Measurements from ENCODE around the gene LIX1.

Gene LIX1

DNA sequence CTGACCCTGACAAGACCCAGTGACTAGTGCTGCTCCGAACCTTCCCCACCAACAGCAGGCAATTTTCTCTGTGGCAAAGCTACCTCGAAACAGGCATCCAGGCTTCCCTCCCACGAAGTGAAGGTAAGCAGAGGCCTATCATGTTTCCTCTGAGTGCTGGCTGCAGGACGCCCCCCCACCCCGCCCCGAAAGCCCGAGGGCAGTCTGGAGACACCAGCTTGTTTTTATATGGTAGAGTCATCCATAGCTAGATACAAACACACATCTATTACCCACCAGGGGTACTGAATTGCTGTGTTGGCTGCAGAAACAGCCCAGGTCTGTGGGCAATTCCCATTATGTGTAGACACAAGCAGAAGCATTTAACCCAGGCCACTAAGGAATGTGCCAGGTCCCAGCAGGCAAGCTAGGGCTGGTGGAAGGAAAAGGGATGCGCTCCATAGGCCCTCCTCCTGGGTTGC, 40.4 kb downstream of the LIX1 start (continued):
- TF ChIP-seq ZBTB49 (tag by site-specific recombination; IDR thresholded peaks at IDR 0.05; ENCODE audit: low read depth) (no peak), ZNF76 (tag by site-specific recombination; IDR thresholded peaks at IDR 0.05; ENCODE audit: borderline replicate concordance, low read depth) (no peak)

- no peak for TF ChIP-seq BCL11B (tag by site-specific recombination; IDR thresholded peaks at IDR 0.05; ENCODE audit: low read depth)
- no peak for TF ChIP-seq ZNF623 (tag by site-specific recombination; IDR thresholded peaks at IDR 0.05)
- TF ChIP-seq, protein P1, sequence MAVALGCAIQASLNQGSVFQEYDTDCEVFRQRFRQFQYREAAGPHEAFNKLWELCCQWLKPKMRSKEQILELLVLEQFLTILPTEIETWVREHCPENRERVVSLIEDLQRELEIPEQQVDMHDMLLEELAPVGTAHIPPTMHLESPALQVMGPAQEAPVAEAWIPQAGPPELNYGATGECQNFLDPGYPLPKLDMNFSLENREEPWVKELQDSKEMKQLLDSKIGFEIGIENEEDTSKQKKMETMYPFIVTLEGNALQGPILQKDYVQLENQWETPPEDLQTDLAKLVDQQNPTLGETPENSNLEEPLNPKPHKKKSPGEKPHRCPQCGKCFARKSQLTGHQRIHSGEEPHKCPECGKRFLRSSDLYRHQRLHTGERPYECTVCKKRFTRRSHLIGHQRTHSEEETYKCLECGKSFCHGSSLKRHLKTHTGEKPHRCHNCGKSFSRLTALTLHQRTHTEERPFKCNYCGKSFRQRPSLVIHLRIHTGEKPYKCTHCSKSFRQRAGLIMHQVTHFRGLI (tag by site-specific recombination; IDR thresholded peaks at IDR 0.05): peak; percentile 83; the same call in 1 of the 2 replicates
- TF ChIP-seq, protein P2, sequence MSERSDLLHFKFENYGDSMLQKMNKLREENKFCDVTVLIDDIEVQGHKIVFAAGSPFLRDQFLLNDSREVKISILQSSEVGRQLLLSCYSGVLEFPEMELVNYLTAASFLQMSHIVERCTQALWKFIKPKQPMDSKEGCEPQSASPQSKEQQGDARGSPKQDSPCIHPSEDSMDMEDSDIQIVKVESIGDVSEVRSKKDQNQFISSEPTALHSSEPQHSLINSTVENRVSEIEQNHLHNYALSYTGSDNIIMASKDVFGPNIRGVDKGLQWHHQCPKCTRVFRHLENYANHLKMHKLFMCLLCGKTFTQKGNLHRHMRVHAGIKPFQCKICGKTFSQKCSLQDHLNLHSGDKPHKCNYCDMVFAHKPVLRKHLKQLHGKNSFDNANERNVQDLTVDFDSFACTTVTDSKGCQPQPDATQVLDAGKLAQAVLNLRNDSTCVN (tag by site-specific recombination; optimal IDR thresholded peaks at IDR 0.05): no peak
- TF ChIP-seq, protein P3, sequence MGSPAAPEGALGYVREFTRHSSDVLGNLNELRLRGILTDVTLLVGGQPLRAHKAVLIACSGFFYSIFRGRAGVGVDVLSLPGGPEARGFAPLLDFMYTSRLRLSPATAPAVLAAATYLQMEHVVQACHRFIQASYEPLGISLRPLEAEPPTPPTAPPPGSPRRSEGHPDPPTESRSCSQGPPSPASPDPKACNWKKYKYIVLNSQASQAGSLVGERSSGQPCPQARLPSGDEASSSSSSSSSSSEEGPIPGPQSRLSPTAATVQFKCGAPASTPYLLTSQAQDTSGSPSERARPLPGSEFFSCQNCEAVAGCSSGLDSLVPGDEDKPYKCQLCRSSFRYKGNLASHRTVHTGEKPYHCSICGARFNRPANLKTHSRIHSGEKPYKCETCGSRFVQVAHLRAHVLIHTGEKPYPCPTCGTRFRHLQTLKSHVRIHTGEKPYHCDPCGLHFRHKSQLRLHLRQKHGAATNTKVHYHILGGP (tag by site-specific recombination; IDR thresholded peaks at IDR 0.05): peak; percentile 18; the same call in 1 of the 2 replicates
- no peak for TF ChIP-seq YY1 (tag by site-specific recombination; IDR thresholded peaks at IDR 0.05)
- no peak for TF ChIP-seq ZNF391 (tag by site-specific recombination; IDR thresholded peaks at IDR 0.05; ENCODE audit: borderline replicate concordance, low read depth)
- no peak for TF ChIP-seq ZNF16 (tag by site-specific recombination; IDR thresholded peaks at IDR 0.05; ENCODE audit: low read depth)
- Histone ChIP-seq H3K4me3 (ENCODE audit: low read depth, low read length) (no peak overlapping the region), H3K36me3 (ENCODE audit: control insufficient read depth in 2 of 2, insufficient read depth in 1 of 2, low read length in 2 of 2) (no peaks in the 10 kb centered on the region), H3K4me1 (ENCODE audit: control insufficient read depth, insufficient read depth, low read length) (peaks cover 17% of the 10 kb centered on the region), H3K27ac (ENCODE audit: extremely low read depth, low read depth, low read length) (peak overlapping the region; percentile 14; the same call in 1 of the 2 replicates), H3K9me3 (ENCODE audit: control insufficient read depth, insufficient read depth, low read depth, low read length) (no peaks in the 10 kb centered on the region)
- POLR2A ChIA-PET: no interaction called here
- CTCF ChIA-PET: no interaction called here
Observed at GRCh38 chr5:97101189-97101910, 41.1 kb downstream of the LIX1 start.

- ChIA-PET POLR2A (no interaction called here), CTCF (no interaction called here)
- H3K27ac ChIP-seq (ENCODE audit: extremely low read depth, low read depth, low read length): no peak overlapping the region
- TF ChIP-seq ZNF2 (tag by site-specific recombination; IDR thresholded peaks at IDR 0.05) (no peak), ZBTB17 (tag by site-specific recombination; IDR thresholded peaks at IDR 0.05) (peak; percentile 41; the same call in 1 of the 2 replicates)
- no peaks in the 10 kb centered on the region for H3K9me3 ChIP-seq (ENCODE audit: control insufficient read depth, insufficient read depth, low read depth, low read length)
- H3K4me1 ChIP-seq (ENCODE audit: control insufficient read depth, insufficient read depth, low read length): peaks cover 14% of the 10 kb centered on the region
- H3K36me3 ChIP-seq (ENCODE audit: control insufficient read depth in 2 of 2, insufficient read depth in 1 of 2, low read length in 2 of 2): no peaks in the 10 kb centered on the region
- no peak overlapping the region for H3K4me3 ChIP-seq (ENCODE audit: low read depth, low read length)
Observed at GRCh38 chr5:97100476-97100875, 41.9 kb downstream of the LIX1 start.
